Pancreas (tissue), 10 donors: ENCODE results near the gene PNMA8B. TPM values are rescaled to one million over a fixed set of nuclear protein-coding genes. Genes with fewer than 3 reads are reported as not detected.

Experiments
- ATAC-seq, 4 donors: fragments of 200-7000 bp; cut with Tn5 transposase; one replicate each; pipeline versions ENCODE4 v1.8.0 to v1.9.1; 2020; ENCODE audit warnings: mild to moderate bottlenecking in 4 of 4, moderate library complexity in 4 of 4
- DNase-seq, 6 donors: peaks; one replicate each; pipeline ENCODE4 v3.0.0-alpha.2; 2020
- FAIRE-seq: peaks from 2 replicates; lab custom pipeline; 2012; peaks lifted over from hg19 to GRCh38; lab: Jason Lieb, UNC
- H3K27ac ChIP-seq, 4 donors: fragments of 200-600 bp; sonication (generic); 1 replicate in 3 of 4; 2 replicates in 1 of 4; pipeline versions ENCODE4 v1.5.0 to v1.8.0; 2020
- H3K27me3 ChIP-seq, 4 donors: fragments of 200-600 bp; one replicate each; pipeline ENCODE4 v1.8.0; 2021
- H3K36me3 ChIP-seq, 3 donors: fragments of 200-600 bp; sonication (generic) in 1 of 3; one replicate each; pipeline versions ENCODE4 v1.5.0 to v1.8.0; 2020 to 2021
- H3K4me1 ChIP-seq, 3 donors: fragments of 200-600 bp; one replicate each; pipeline ENCODE4 v1.8.0; 2021
- H3K4me3 ChIP-seq, 4 donors: fragments of 200-600 bp; sonication (generic) in 2 of 4; one replicate each; pipeline versions ENCODE4 v1.5.0 to v1.8.0; 2020 to 2021
- H3K9me3 ChIP-seq, 4 donors: fragments of 200-600 bp; one replicate each; pipeline ENCODE4 v1.8.0; 2021
- CTCF ChIP-seq, 4 donors: fragments of 200-600 bp; sonication (generic) in 3 of 4; IDR thresholded peaks; one replicate each; pipeline versions ENCODE4 v1.5.0 to v1.8.0; 2021; ENCODE audit warnings: antibody characterized with exemption in 4 of 4
- WGBS, 2 donors: extraction: QIAGEN DNeasy Blood & Tissue Kit; methylation state at CpG; one replicate each; pipeline ENCODE4 v1.1.7; 2013; 5-methylcytosine and 5-hydroxymethylcytosine counted together
- intact Hi-C, 3 donors: fragments of 100-400 bp; cut with DNase I; formaldehyde crosslinking; loops; one replicate each; pipeline versions ENCODE4 v1.11.1 to v1.14.2; 2022
- polyA plus RNA-seq, 2 donors: library from polyadenylated mRNA; stranded (reverse); fragments of 200-250 nt; gene quantifications; one replicate each; pipeline ENCODE4 v1.2.3, GENCODE V29; 2013
- total RNA-seq, 6 donors: library from RNA; stranded (reverse); fragmentation: NEBNext Ultra II Directional in 4 of 6; extraction: Animal tissue kit (Norgen Biotek cat#: 25700) in 4 of 6; gene quantifications; one replicate each; pipeline versions ENCODE4 v1.2.1 to v1.2.4, GENCODE V29; 2021 to 2023
- donor health status: healthy with polysubstance abuse.
- donor health status: DM: no; HTN: no; CAD: no; lungs with moderate emphysema.
- donor health status: DM: no; HTN: no; CAD: no.
- donor health status: control.
- donor health status: control.
- donor health status: Bipolar disorder and iron deficiency.
- donor health status: DM: yes; HTN: yes; CAD: no.
- donor health status: DM: no; HTN: no; CAD: no.
- donor health status: DM: no; HTN: no; CAD: no.
- donor health status: DM: yes; HTN: yes; CAD: no.

PNMA8B gene
- total and polyA plus RNA-seq, 8 donors: 0.47 to 1.4 (median 0.90) TPM

- peaks cover 0 to 6% (median 0%) of the 10 kb centered on the region in 3 donors for H3K4me1 ChIP-seq
- H3K4me3 ChIP-seq: no peak overlapping the region
- WGBS, 2 donors: 75 to 77% methylated on average over 6 of the region's 6 CpGs
- DNase-seq: no peak
- no peak for TF ChIP-seq CTCF (IDR thresholded peaks at IDR 0.05)
- no peak for ATAC-seq
- H3K9me3 ChIP-seq: no peaks in the 10 kb centered on the region
- FAIRE-seq: no peak
- no peak overlapping the region for H3K27ac ChIP-seq
- intact Hi-C loops: loop anchor here in 1 of 3 donors (10.0 kb wide), 1 partner anchor 212 kb away; no protein-coding TSS in a partner anchor
- H3K36me3 ChIP-seq: no peaks in the 10 kb centered on the region
- H3K27me3 ChIP-seq: no peaks in the 10 kb centered on the region
Observed at GRCh38 chr19:46496304-46496703, 637 bp upstream of the PNMA8B start.

GRCh38 chr19:46494941-46495785, 504 bp downstream of the PNMA8B start:
- peak in 1 of 4 donors; percentile 2 for ATAC-seq
- peak overlapping the region in 2 of 4 donors; percentile 30 to 42 for H3K4me3 ChIP-seq
- 47 to 49% methylated on average over 49 of the region's 49 CpGs for WGBS, 2 donors
- H3K4me1 ChIP-seq: peaks cover 0 to 6% (median 0%) of the 10 kb centered on the region in 3 donors
- TF ChIP-seq CTCF (IDR thresholded peaks at IDR 0.05): no peak
- no peak overlapping the region for H3K27ac ChIP-seq
- H3K9me3 ChIP-seq: no peaks in the 10 kb centered on the region
- intact Hi-C loops: loop anchor here in 2 of 3 donors (5.0 to 10.0 kb wide), 3 partner anchors 103 to 213 kb away; no protein-coding TSS in a partner anchor
- H3K36me3 ChIP-seq: no peaks in the 10 kb centered on the region
- DNase-seq: peak in 2 of 6 donors; percentile 32 to 67
- no peaks in the 10 kb centered on the region for H3K27me3 ChIP-seq
- no peak for FAIRE-seq

- peaks cover 0 to 6% (median 0%) of the 10 kb centered on the region in 3 donors for H3K4me1 ChIP-seq
- no peak for TF ChIP-seq CTCF (IDR thresholded peaks at IDR 0.05)
Observed at GRCh38 chr19:46494146-46494940, 1.3 kb downstream of the PNMA8B start.

GRCh38 chr19:46493236-46494145, 2.2 kb downstream of the PNMA8B start:
- FAIRE-seq (no peak), DNase-seq (peak in 1 of 6 donors; percentile 76), ATAC-seq (no peak)
- peak overlapping the region in 2 of 4 donors; percentile 13 to 36 for H3K4me3 ChIP-seq
- whole genome bisulfite sequencing, 2 donors: 57 to 64% methylated on average over 58 to 92 of the region's 92 CpGs
- H3K27me3 ChIP-seq: no peaks in the 10 kb centered on the region
- H3K27ac ChIP-seq: peak overlapping the region in 1 of 4 donors; percentile 28
- no peak for TF ChIP-seq CTCF (IDR thresholded peaks at IDR 0.05)
- no peaks in the 10 kb centered on the region for H3K9me3 ChIP-seq
- intact Hi-C loops: loop anchor here in 2 of 3 donors (5.0 to 10.0 kb wide), 3 partner anchors 101 to 211 kb away; no protein-coding TSS in a partner anchor
- peaks cover 0 to 6% (median 0%) of the 10 kb centered on the region in 3 donors for H3K4me1 ChIP-seq
- no peaks in the 10 kb centered on the region for H3K36me3 ChIP-seq

More at GRCh38 chr19:46494146-46494940, 1.3 kb downstream of the PNMA8B start:
- no peaks in the 10 kb centered on the region for H3K27me3 ChIP-seq
- H3K27ac ChIP-seq: no peak overlapping the region
- WGBS, 2 donors: 82 to 88% methylated on average over 67 of the region's 67 CpGs
- H3K4me3 ChIP-seq: peak overlapping the region in 1 of 4 donors; percentile 36
- FAIRE-seq (no peak), ATAC-seq (no peak), DNase-seq (no peak)
- intact Hi-C loops: loop anchor here in 2 of 3 donors (5.0 to 10.0 kb wide), 3 partner anchors 102 to 212 kb away; no protein-coding TSS in a partner anchor
- H3K9me3 ChIP-seq: no peaks in the 10 kb centered on the region
- no peaks in the 10 kb centered on the region for H3K36me3 ChIP-seq
